ENCODE measurements around the gene SLC16A10.

SLC16A10 gene

GRCh38 chr6:111230351-111231089 lies 143.2 kb downstream of the SLC16A10 start:
- H3K4me3 ChIP-seq (ENCODE audit: low read depth in 1 of 2, low read length in 2 of 2), result no peak overlapping the region
- H3K9ac ChIP-seq (ENCODE audit: low read depth in 1 of 2, low read length in 2 of 2), result no peak overlapping the region
- no peaks in the 10 kb centered on the region for H3K36me3 ChIP-seq (ENCODE audit: control insufficient read depth in 1 of 2, insufficient read depth in 2 of 2, low read length in 2 of 2)
- H3K4me1 ChIP-seq (ENCODE audit: control insufficient read depth in 1 of 2, insufficient read depth in 2 of 2, low read length in 2 of 2), result no peaks in the 10 kb centered on the region
- no peak overlapping the region for H3K27ac ChIP-seq (ENCODE audit: low read depth, low read length)
- no peaks in the 10 kb centered on the region for H3K27me3 ChIP-seq (ENCODE audit: control insufficient read depth in 1 of 2, insufficient read depth in 2 of 2, low read length in 2 of 2)
- H3K9me3 ChIP-seq (ENCODE audit: control insufficient read depth in 1 of 2, low read length in 2 of 2), result no peaks in the 10 kb centered on the region

GRCh38 chr6:111231090-111231459 lies 143.8 kb downstream of the SLC16A10 start:
- Histone ChIP-seq H3K27ac (ENCODE audit: low read depth, low read length) (no peak overlapping the region), H3K4me3 (ENCODE audit: low read depth in 1 of 2, low read length in 2 of 2) (no peak overlapping the region), H3K9me3 (ENCODE audit: control insufficient read depth in 1 of 2, low read length in 2 of 2) (no peaks in the 10 kb centered on the region), H3K36me3 (ENCODE audit: control insufficient read depth in 1 of 2, insufficient read depth in 2 of 2, low read length in 2 of 2) (no peaks in the 10 kb centered on the region), H3K9ac (ENCODE audit: low read depth in 1 of 2, low read length in 2 of 2) (no peak overlapping the region), H3K4me1 (ENCODE audit: control insufficient read depth in 1 of 2, insufficient read depth in 2 of 2, low read length in 2 of 2) (no peaks in the 10 kb centered on the region), H3K27me3 (ENCODE audit: control insufficient read depth in 1 of 2, insufficient read depth in 2 of 2, low read length in 2 of 2) (no peaks in the 10 kb centered on the region)

GRCh38 chr6:111237852-111238251 lies 150.5 kb downstream of the SLC16A10 start:
- Histone ChIP-seq H3K9ac (ENCODE audit: low read depth in 1 of 2, low read length in 2 of 2) (no peak overlapping the region), H3K9me3 (ENCODE audit: control insufficient read depth in 1 of 2, low read length in 2 of 2) (no peaks in the 10 kb centered on the region), H3K27me3 (ENCODE audit: control insufficient read depth in 1 of 2, insufficient read depth in 2 of 2, low read length in 2 of 2) (no peaks in the 10 kb centered on the region), H3K4me1 (ENCODE audit: control insufficient read depth in 1 of 2, insufficient read depth in 2 of 2, low read length in 2 of 2) (no peaks in the 10 kb centered on the region), H3K36me3 (ENCODE audit: control insufficient read depth in 1 of 2, insufficient read depth in 2 of 2, low read length in 2 of 2) (no peaks in the 10 kb centered on the region), H3K27ac (ENCODE audit: low read depth, low read length) (no peak overlapping the region), H3K4me3 (ENCODE audit: low read depth in 1 of 2, low read length in 2 of 2) (no peak overlapping the region)

GRCh38 chr6:111238464-111239119 lies 151.3 kb downstream of the SLC16A10 start:
- Histone ChIP-seq H3K36me3 (ENCODE audit: control insufficient read depth in 1 of 2, insufficient read depth in 2 of 2, low read length in 2 of 2) (no peaks in the 10 kb centered on the region), H3K9me3 (ENCODE audit: control insufficient read depth in 1 of 2, low read length in 2 of 2) (no peaks in the 10 kb centered on the region), H3K27ac (ENCODE audit: low read depth, low read length) (no peak overlapping the region), H3K4me1 (ENCODE audit: control insufficient read depth in 1 of 2, insufficient read depth in 2 of 2, low read length in 2 of 2) (no peaks in the 10 kb centered on the region), H3K27me3 (ENCODE audit: control insufficient read depth in 1 of 2, insufficient read depth in 2 of 2, low read length in 2 of 2) (no peaks in the 10 kb centered on the region), H3K4me3 (ENCODE audit: low read depth in 1 of 2, low read length in 2 of 2) (no peak overlapping the region), H3K9ac (ENCODE audit: low read depth in 1 of 2, low read length in 2 of 2) (no peak overlapping the region)

- Histone ChIP-seq H3K27me3 (ENCODE audit: control insufficient read depth in 1 of 2, insufficient read depth in 2 of 2, low read length in 2 of 2) (no peaks in the 10 kb centered on the region), H3K27ac (ENCODE audit: low read depth, low read length) (no peak overlapping the region), H3K4me1 (ENCODE audit: control insufficient read depth in 1 of 2, insufficient read depth in 2 of 2, low read length in 2 of 2) (no peaks in the 10 kb centered on the region), H3K36me3 (ENCODE audit: control insufficient read depth in 1 of 2, insufficient read depth in 2 of 2, low read length in 2 of 2) (no peaks in the 10 kb centered on the region), H3K9ac (ENCODE audit: low read depth in 1 of 2, low read length in 2 of 2) (no peak overlapping the region), H3K9me3 (ENCODE audit: control insufficient read depth in 1 of 2, low read length in 2 of 2) (no peaks in the 10 kb centered on the region), H3K4me3 (ENCODE audit: low read depth in 1 of 2, low read length in 2 of 2) (no peak overlapping the region)
Measured at GRCh38 chr6:111239461-111239860, 152.2 kb downstream of the SLC16A10 start.

- Histone ChIP-seq H3K9me3 (ENCODE audit: control insufficient read depth in 1 of 2, low read length in 2 of 2) (no peaks in the 10 kb centered on the region), H3K9ac (ENCODE audit: low read depth in 1 of 2, low read length in 2 of 2) (no peak overlapping the region), H3K4me3 (ENCODE audit: low read depth in 1 of 2, low read length in 2 of 2) (no peak overlapping the region), H3K36me3 (ENCODE audit: control insufficient read depth in 1 of 2, insufficient read depth in 2 of 2, low read length in 2 of 2) (no peaks in the 10 kb centered on the region), H3K27me3 (ENCODE audit: control insufficient read depth in 1 of 2, insufficient read depth in 2 of 2, low read length in 2 of 2) (no peaks in the 10 kb centered on the region), H3K27ac (ENCODE audit: low read depth, low read length) (no peak overlapping the region), H3K4me1 (ENCODE audit: control insufficient read depth in 1 of 2, insufficient read depth in 2 of 2, low read length in 2 of 2) (no peaks in the 10 kb centered on the region)
Measured at GRCh38 chr6:111242452-111242851, 155.1 kb downstream of the SLC16A10 start.

GRCh38 chr6:111243095-111243494 lies 155.8 kb downstream of the SLC16A10 start:
- no peaks in the 10 kb centered on the region for H3K27me3 ChIP-seq (ENCODE audit: control insufficient read depth in 1 of 2, insufficient read depth in 2 of 2, low read length in 2 of 2)
- H3K9me3 ChIP-seq (ENCODE audit: control insufficient read depth in 1 of 2, low read length in 2 of 2), result no peaks in the 10 kb centered on the region
- H3K4me3 ChIP-seq (ENCODE audit: low read depth in 1 of 2, low read length in 2 of 2), result no peak overlapping the region
- H3K9ac ChIP-seq (ENCODE audit: low read depth in 1 of 2, low read length in 2 of 2), result no peak overlapping the region
- H3K27ac ChIP-seq (ENCODE audit: low read depth, low read length), result no peak overlapping the region
- no peaks in the 10 kb centered on the region for H3K4me1 ChIP-seq (ENCODE audit: control insufficient read depth in 1 of 2, insufficient read depth in 2 of 2, low read length in 2 of 2)
- H3K36me3 ChIP-seq (ENCODE audit: control insufficient read depth in 1 of 2, insufficient read depth in 2 of 2, low read length in 2 of 2), result no peaks in the 10 kb centered on the region

- Histone ChIP-seq H3K9me3 (ENCODE audit: control insufficient read depth in 1 of 2, low read length in 2 of 2) (no peaks in the 10 kb centered on the region), H3K9ac (ENCODE audit: low read depth in 1 of 2, low read length in 2 of 2) (no peak overlapping the region), H3K36me3 (ENCODE audit: control insufficient read depth in 1 of 2, insufficient read depth in 2 of 2, low read length in 2 of 2) (no peaks in the 10 kb centered on the region), H3K27ac (ENCODE audit: low read depth, low read length) (no peak overlapping the region), H3K27me3 (ENCODE audit: control insufficient read depth in 1 of 2, insufficient read depth in 2 of 2, low read length in 2 of 2) (no peaks in the 10 kb centered on the region), H3K4me3 (ENCODE audit: low read depth in 1 of 2, low read length in 2 of 2) (no peak overlapping the region), H3K4me1 (ENCODE audit: control insufficient read depth in 1 of 2, insufficient read depth in 2 of 2, low read length in 2 of 2) (no peaks in the 10 kb centered on the region)
Measured at GRCh38 chr6:111248789-111249188, 161.5 kb downstream of the SLC16A10 start.

GRCh38 chr6:111250791-111251354 lies 163.6 kb downstream of the SLC16A10 start:
- Histone ChIP-seq H3K27ac (ENCODE audit: low read depth, low read length) (no peak overlapping the region), H3K4me1 (ENCODE audit: control insufficient read depth in 1 of 2, insufficient read depth in 2 of 2, low read length in 2 of 2) (no peaks in the 10 kb centered on the region), H3K36me3 (ENCODE audit: control insufficient read depth in 1 of 2, insufficient read depth in 2 of 2, low read length in 2 of 2) (no peaks in the 10 kb centered on the region), H3K27me3 (ENCODE audit: control insufficient read depth in 1 of 2, insufficient read depth in 2 of 2, low read length in 2 of 2) (no peaks in the 10 kb centered on the region), H3K4me3 (ENCODE audit: low read depth in 1 of 2, low read length in 2 of 2) (no peak overlapping the region), H3K9ac (ENCODE audit: low read depth in 1 of 2, low read length in 2 of 2) (no peak overlapping the region), H3K9me3 (ENCODE audit: control insufficient read depth in 1 of 2, low read length in 2 of 2) (no peaks in the 10 kb centered on the region)

GRCh38 chr6:111252726-111253125 lies 165.4 kb downstream of the SLC16A10 start:
- no peak overlapping the region for H3K27ac ChIP-seq (ENCODE audit: low read depth, low read length)
- no peak overlapping the region for H3K4me3 ChIP-seq (ENCODE audit: low read depth in 1 of 2, low read length in 2 of 2)
- no peaks in the 10 kb centered on the region for H3K36me3 ChIP-seq (ENCODE audit: control insufficient read depth in 1 of 2, insufficient read depth in 2 of 2, low read length in 2 of 2)
- no peaks in the 10 kb centered on the region for H3K9me3 ChIP-seq (ENCODE audit: control insufficient read depth in 1 of 2, low read length in 2 of 2)
- no peaks in the 10 kb centered on the region for H3K4me1 ChIP-seq (ENCODE audit: control insufficient read depth in 1 of 2, insufficient read depth in 2 of 2, low read length in 2 of 2)
- no peak overlapping the region for H3K9ac ChIP-seq (ENCODE audit: low read depth in 1 of 2, low read length in 2 of 2)
- H3K27me3 ChIP-seq (ENCODE audit: control insufficient read depth in 1 of 2, insufficient read depth in 2 of 2, low read length in 2 of 2), result no peaks in the 10 kb centered on the region
